H1 (cell line): ENCODE results near the gene DMPK. TPM values are rescaled to one million over a fixed set of nuclear protein-coding genes. Genes with fewer than 3 reads are reported as not detected.

Experiments
- CTCF ChIA-PET: fragments of 300-600 bp; sonication (Branson Sonifier 250); formaldehyde crosslinking; loops from one replicate; lab custom pipeline; 2021; ENCODE audit not compliant: partially characterized antibody; lab: Charles Lee
- POLR2A ChIA-PET: fragments of 300-600 bp; sonication (Branson Sonifier 250); formaldehyde crosslinking; loops from one replicate; lab custom pipeline; 2021; ENCODE audit warnings: inconsistent platforms; ENCODE audit not compliant: partially characterized antibody; lab: Charles Lee
- DNase-seq, 2 experiments: peaks; one replicate each; pipeline versions ENCODE4 v3.0.0 to v3.0.0-alpha.2; 2010 to 2022; ENCODE audit warnings: low spot score in 2 of 2, low read depth in 1 of 2, mixed read lengths in 1 of 2
- FAIRE-seq: peaks from 2 replicates; lab custom pipeline; 2011; peaks lifted over from hg19 to GRCh38; lab: Jason Lieb, UNC
- H2AFZ ChIP-seq: 2 replicates; pipeline ENCODE4 v1.8.1; 2012; ENCODE audit warnings: low read length, inconsistent platforms
- H2AK5ac ChIP-seq: 2 replicates; pipeline ENCODE4 v1.6.1; 2013; ENCODE audit warnings: low read depth, low read length
- H2BK120ac ChIP-seq: replicated peaks from 2 replicates; pipeline ENCODE3; 2013; ENCODE audit warnings: low read depth, low read length, inconsistent platforms
- H2BK12ac ChIP-seq: 2 replicates; pipeline ENCODE4 v1.6.1; 2013; ENCODE audit warnings: low read depth, low read length
- H2BK15ac ChIP-seq: 2 replicates; pipeline ENCODE4 v1.6.1; 2013; ENCODE audit warnings: low read length
- H2BK20ac ChIP-seq: 2 replicates; pipeline ENCODE4 v1.6.1; 2013; ENCODE audit warnings: low read length
- H2BK5ac ChIP-seq: 2 replicates; pipeline ENCODE4 v1.6.1; 2013; ENCODE audit warnings: low read depth, low read length
- H3K14ac ChIP-seq: 2 replicates; pipeline ENCODE4 v1.6.1; 2013; ENCODE audit warnings: inconsistent platforms; ENCODE audit not compliant: insufficient read length
- H3K18ac ChIP-seq: 2 replicates; pipeline ENCODE4 v1.6.1; 2013; ENCODE audit warnings: low read length; ENCODE audit errors: extremely low read depth
- H3K23ac ChIP-seq: 2 replicates; pipeline ENCODE4 v1.6.1; 2013; ENCODE audit warnings: inconsistent platforms; ENCODE audit not compliant: insufficient read length
- H3K23me2 ChIP-seq: 2 replicates; pipeline ENCODE4 v1.6.1; 2013; ENCODE audit warnings: low read depth, low read length
- H3K27ac ChIP-seq: 2 replicates; pipeline ENCODE4 v1.6.1; 2011; ENCODE audit warnings: low read depth, low read length, inconsistent platforms
- H3K27me3 ChIP-seq, 4 experiments: replicated peaks in 1 of 4; 1 replicate in 1 of 4; 2 replicates in 3 of 4; pipeline versions ENCODE4 v1.6.1 to v1.8.1; 2011 to 2013; ENCODE audit warnings: low read length in 3 of 4, mild to moderate bottlenecking in 3 of 4, inconsistent platforms in 2 of 4, mixed read lengths in 2 of 4, moderate library complexity in 1 of 4; ENCODE audit not compliant: control insufficient read depth in 3 of 4, insufficient read depth in 3 of 4; ENCODE audit errors: extremely low read depth in 1 of 4
- H3K36me3 ChIP-seq, 4 experiments: 2 replicates each; pipeline versions ENCODE4 v1.6.1 to v1.8.1; 2011 to 2013; ENCODE audit warnings: mild to moderate bottlenecking in 4 of 4, low read length in 3 of 4, moderate library complexity in 2 of 4, control low read depth in 1 of 4, inconsistent platforms in 1 of 4; ENCODE audit not compliant: insufficient read depth in 4 of 4, control insufficient read depth in 2 of 4
- H3K4ac ChIP-seq: replicated peaks from 2 replicates; pipeline ENCODE3; 2013; ENCODE audit warnings: low read length, low read depth, mixed read lengths, inconsistent platforms; ENCODE audit not compliant: insufficient read length
- H3K4me1 ChIP-seq, 4 experiments: replicated peaks in 1 of 4; 1 replicate in 1 of 4; 2 replicates in 3 of 4; pipeline versions ENCODE4 v1.6.1 to v1.8.1; 2011 to 2013; ENCODE audit warnings: low read length in 3 of 4, inconsistent platforms in 2 of 4, mixed read lengths in 1 of 4; ENCODE audit not compliant: insufficient read depth in 4 of 4, control insufficient read depth in 3 of 4
- H3K4me2 ChIP-seq, 2 experiments: 2 replicates each; pipeline versions ENCODE4 v1.6.1 to v1.8.1; 2011 to 2013; ENCODE audit warnings: low read depth in 2 of 2, low read length in 2 of 2, control low read depth in 1 of 2, inconsistent platforms in 1 of 2, mild to moderate bottlenecking in 1 of 2; ENCODE audit not compliant: insufficient read depth in 1 of 2
- H3K4me3 ChIP-seq, 4 experiments: fragments of 200-600, 300-600 bp in 1 of 4; sonication (generic), shearing (Covaris generic), sonication (Bioruptor Twin) in 1 of 4; 2 replicates each; pipeline versions ENCODE4 v1.5.1 to v1.8.1; 2011 to 2016; ENCODE audit warnings: low read length in 4 of 4, low read depth in 3 of 4, control low read depth in 2 of 4, inconsistent platforms in 2 of 4, mild to moderate bottlenecking in 2 of 4, mixed read lengths in 1 of 4, moderate library complexity in 1 of 4; ENCODE audit not compliant: insufficient read depth in 2 of 4; ENCODE audit errors: extremely low read depth in 1 of 4
- H3K56ac ChIP-seq: replicated peaks from 2 replicates; pipeline ENCODE3; 2013; ENCODE audit warnings: low read depth, mild to moderate bottlenecking, mixed read lengths, low read length, inconsistent platforms; ENCODE audit not compliant: insufficient read length
- H3K79me1 ChIP-seq: 2 replicates; pipeline ENCODE4 v1.6.1; 2013; ENCODE audit warnings: low read depth, low read length, control low read depth
- H3K79me2 ChIP-seq, 2 experiments: 2 replicates each; pipeline versions ENCODE4 v1.6.1 to v1.8.1; 2012 to 2013; ENCODE audit warnings: low read length in 2 of 2, mild to moderate bottlenecking in 2 of 2, inconsistent platforms in 1 of 2; ENCODE audit not compliant: insufficient read depth in 2 of 2, control insufficient read depth in 1 of 2
- H3K9ac ChIP-seq, 4 experiments: replicated peaks in 1 of 4; 1 replicate in 1 of 4; 2 replicates in 3 of 4; pipeline versions ENCODE4 v1.6.1 to v1.8.1; 2011 to 2013; ENCODE audit warnings: low read depth in 3 of 4, low read length in 3 of 4, control low read depth in 2 of 4, mild to moderate bottlenecking in 2 of 4, moderate library complexity in 2 of 4, inconsistent platforms in 1 of 4; ENCODE audit errors: extremely low read depth in 1 of 4
- H3K9me3 ChIP-seq, 2 experiments: 2 replicates each; pipeline versions ENCODE4 v1.6.1 to v1.8.1; 2012 to 2013; ENCODE audit warnings: mild to moderate bottlenecking in 2 of 2, moderate library complexity in 2 of 2, control low read depth in 1 of 2, inconsistent platforms in 1 of 2, low read depth in 1 of 2, low read length in 1 of 2, mixed read lengths in 1 of 2; ENCODE audit not compliant: insufficient read depth in 2 of 2
- H4K20me1 ChIP-seq, 2 experiments: replicated peaks in 1 of 2; 2 replicates each; pipeline versions ENCODE3 to v1.8.1; 2011 to 2013; ENCODE audit warnings: inconsistent platforms in 2 of 2, low read length in 2 of 2, mild to moderate bottlenecking in 1 of 2; ENCODE audit not compliant: insufficient read depth in 2 of 2, control insufficient read depth in 1 of 2
- H4K5ac ChIP-seq: 2 replicates; pipeline ENCODE4 v1.6.1; 2013; ENCODE audit warnings: low read length, low read depth, mixed read lengths, inconsistent platforms; ENCODE audit not compliant: insufficient read length
- H4K8ac ChIP-seq: 2 replicates; pipeline ENCODE4 v1.8.0; 2013; ENCODE audit warnings: mild to moderate bottlenecking, moderate library complexity, low read length, inconsistent platforms; ENCODE audit not compliant: insufficient read depth; ENCODE audit errors: extremely low read depth
- H4K91ac ChIP-seq: replicated peaks from 2 replicates; pipeline ENCODE3; 2013; ENCODE audit warnings: low read length, mixed read lengths, inconsistent platforms; ENCODE audit not compliant: insufficient read length
- CHD1 ChIP-seq: IDR thresholded peaks from 2 replicates; pipeline ENCODE4 v1.6.1; 2012; ENCODE audit warnings: low read depth, low read length, improper control_type of control experiment
- CTCF ChIP-seq, 3 experiments: IDR thresholded peaks; 1 replicate in 2 of 3; 2 replicates in 1 of 3; pipeline versions ENCODE4 v1.5.1 to v1.6.1; 2011; ENCODE audit warnings: low read length in 3 of 3, mild to moderate bottlenecking in 3 of 3, inconsistent platforms in 2 of 3, low read depth in 1 of 3, moderate library complexity in 1 of 3; ENCODE audit not compliant: insufficient read depth in 1 of 3; ENCODE audit errors: control extremely low read depth in 1 of 3
- RAD21 ChIP-seq, 2 experiments: IDR thresholded peaks in 1 of 2; conservative IDR thresholded peaks in 1 of 2; 2 replicates each; pipeline ENCODE4 v1.6.1; 2011; ENCODE audit warnings: low read depth in 2 of 2, low read length in 2 of 2, improper control_type of control experiment in 1 of 2, inconsistent platforms in 1 of 2, mild to moderate bottlenecking in 1 of 2, moderate library complexity in 1 of 2
- WGBS, 2 experiments: shearing (Covaris generic) in 1 of 2; methylation state at CpG; one replicate each; pipeline versions ENCODE4 v1.1.6 to v1.1.7; 2013 to 2015; ENCODE audit warnings: low lambda C conversion rate in 2 of 2, mixed read lengths in 2 of 2, inconsistent platforms in 1 of 2, low coverage in 1 of 2, missing lambda C conversion rate in 1 of 2; ENCODE audit not compliant: insufficient replicate concordance in 2 of 2, insufficient coverage in 1 of 2, insufficient read length in 1 of 2; ENCODE audit errors: extremely low coverage in 1 of 2, missing lambda C conversion rate in 1 of 2; 5-methylcytosine and 5-hydroxymethylcytosine counted together
- polyA plus RNA-seq, 7 experiments: library from polyadenylated mRNA; depleted of rRNA in 3 of 7; stranded (reverse) in 5 of 7; unstranded in 2 of 7; fragments of >200 nt in 5 of 7; fragments of 200-250 nt in 2 of 7; gene quantifications; 1 replicate in 5 of 7; 2 replicates in 1 of 7; 4 replicates in 1 of 7; pipeline versions ENCODE4 v1.2.1 to v1.2.3, GENCODE V29; 2011 to 2013; ENCODE audit warnings: missing spikeins in 2 of 7, mixed read lengths in 2 of 7
- total RNA-seq: library from RNA; stranded (reverse); fragmentation: NEBNext Ultra II Directional; extraction: Animal tissue kit (Norgen Biotek cat#: 25700); gene quantifications from 2 replicates; pipeline ENCODE4 v1.2.1, GENCODE V29; 2021

DMPK gene
- total and polyA plus RNA-seq, 2 of the 8 experiments (the other 6 are each of a cell fraction or from before 2014, with no cell fraction given), result 13.7 to 27.4 TPM

- H3K36me3 ChIP-seq, result no peaks in the 10 kb centered on the region
- no peaks in the 10 kb centered on the region for H4K20me1 ChIP-seq
- H2BK12ac ChIP-seq, result peak overlapping the region; percentile 50; the same call in 1 of the 2 replicates
- H3K18ac ChIP-seq, result no peak overlapping the region
- H3K23me2 ChIP-seq, result peaks cover 2% of the 10 kb centered on the region; the same call in 1 of the 2 replicates
- no peak overlapping the region for H2AK5ac ChIP-seq
- FAIRE-seq (no peak), DNase-seq (peak in 1 of 2 experiments; percentile 77)
- H2BK20ac ChIP-seq, result no peak overlapping the region
- CTCF ChIA-PET, result interaction anchor here (0.6 to 3.0 kb wide), 15 partner anchors 9 to 61 kb away, joined by 3 to 16 read pairs (median 7); partner anchors contain the start of genes MEIOSIN and QPCTL
- no peak overlapping the region for H3K27ac ChIP-seq
- no peak overlapping the region for H2BK5ac ChIP-seq
- H2BK120ac ChIP-seq, result no peak overlapping the region
- H3K79me2 ChIP-seq, result no peaks in the 10 kb centered on the region
- POLR2A ChIA-PET, result interaction anchor here (0.6 to 12.9 kb wide), 4 partner anchors 15 to 40 kb away, joined by 3 to 153 read pairs (median 4); partner anchors contain the start of genes FBXO46 and SIX5
- no peak overlapping the region for H4K5ac ChIP-seq
- TF ChIP-seq RAD21 (IDR thresholded peaks at IDR 0.05 in 1 of 2, conservative IDR thresholded peaks at IDR 0.05 in 1 of 2; ENCODE audit: low read depth in 2 of 2, low read length in 2 of 2), result peak; percentile 17 to 39; a peak in 3 of 4 replicates
- no peak for TF ChIP-seq CHD1
- peak; percentile 35 to 55 (median 39); a peak in 3 of 4 replicates for TF ChIP-seq CTCF (IDR thresholded peaks at IDR 0.05; ENCODE audit: control extremely low read depth in 1 of 3, insufficient read depth in 1 of 3, low read depth in 1 of 3, low read length in 3 of 3)
- H4K8ac ChIP-seq, result peak overlapping the region; percentile 45; the same call in 1 of the 2 replicates
- no peak overlapping the region for H3K4me3 ChIP-seq
- H3K27me3 ChIP-seq, result no peaks in the 10 kb centered on the region
- no peak overlapping the region; the same call in 1 of the 2 replicates for H2AFZ ChIP-seq
- no peak overlapping the region for H2BK15ac ChIP-seq
- no peak overlapping the region for H3K23ac ChIP-seq
- H3K9ac ChIP-seq, result no peak overlapping the region
- H3K4ac ChIP-seq, result no peak overlapping the region
- H3K9me3 ChIP-seq, result no peaks in the 10 kb centered on the region
- no peak overlapping the region for H3K14ac ChIP-seq
- no peak overlapping the region for H3K56ac ChIP-seq
- WGBS, 2 experiments, result 65% methylated on average over 6 of the region's 6 CpGs; no CpG with 5 or more reads in 1 of the 2 experiments
- peaks cover 0 to 6% (median 0%) of the 10 kb centered on the region in 4 experiments; a peak in 1 of 7 replicates for H3K4me1 ChIP-seq
- H3K79me1 ChIP-seq, result no peaks in the 10 kb centered on the region
- no peak overlapping the region for H4K91ac ChIP-seq
- H3K4me2 ChIP-seq, result no peak overlapping the region
These were observed 28.7 kb downstream of the DMPK start for GRCh38 chr19:45753548-45753947.
